Fibroblast of lung (primary cell): ENCODE results near the gene TREH. TPM values are rescaled to one million over a fixed set of nuclear protein-coding genes. Genes with fewer than 3 reads are reported as not detected.

Source experiments
- DNase-seq, 2 donors: peaks; one replicate each; pipeline versions ENCODE4 v3.0.0 to v3.0.0-alpha.2; 2010; ENCODE audit warnings: low read depth in 2 of 2
- H2AFZ ChIP-seq: 2 replicates; pipeline ENCODE4 v1.5.1; 2012; ENCODE audit warnings: low read length, control low read depth, inconsistent platforms
- H3K27ac ChIP-seq: 2 replicates; pipeline ENCODE4 v1.5.1; 2011; ENCODE audit warnings: low read length, control low read depth; ENCODE audit not compliant: insufficient read depth
- H3K27me3 ChIP-seq: 2 replicates; pipeline ENCODE4 v1.5.1; 2011; ENCODE audit warnings: mild to moderate bottlenecking, low read length; ENCODE audit not compliant: control insufficient read depth, insufficient read depth
- H3K36me3 ChIP-seq: 2 replicates; pipeline ENCODE4 v1.5.1; 2011; ENCODE audit warnings: low read length; ENCODE audit not compliant: control insufficient read depth, insufficient read depth
- H3K4me1 ChIP-seq: 2 replicates; pipeline ENCODE4 v1.5.1; 2011; ENCODE audit warnings: low read length; ENCODE audit not compliant: control insufficient read depth, insufficient read depth; ENCODE audit errors: extremely low read depth
- H3K4me2 ChIP-seq: 2 replicates; pipeline ENCODE4 v1.5.1; 2011; ENCODE audit warnings: low read length, control low read depth; ENCODE audit not compliant: insufficient read depth; ENCODE audit errors: extremely low read depth
- H3K4me3 ChIP-seq, 4 experiments: fragments of 200-600 bp in 1 of 4; sonication (generic) in 1 of 4; replicated peaks in 1 of 4; 2 replicates each; pipeline ENCODE4 v1.5.1; 2011 to 2016; ENCODE audit warnings: low read length in 4 of 4, low read depth in 3 of 4, mild to moderate bottlenecking in 3 of 4, control low read depth in 2 of 4, inconsistent platforms in 1 of 4, mixed read lengths in 1 of 4; ENCODE audit not compliant: insufficient read depth in 1 of 4; ENCODE audit errors: control extremely low read depth in 1 of 4
- H3K79me2 ChIP-seq: 2 replicates; pipeline ENCODE4 v1.5.1; 2012; ENCODE audit warnings: mild to moderate bottlenecking, low read length, inconsistent platforms; ENCODE audit not compliant: control insufficient read depth, insufficient read depth
- H3K9ac ChIP-seq: 2 replicates; pipeline ENCODE4 v1.5.1; 2011; ENCODE audit warnings: mild to moderate bottlenecking, low read length, control low read depth; ENCODE audit not compliant: insufficient read depth
- H3K9me3 ChIP-seq: 2 replicates; pipeline ENCODE4 v1.5.1; 2012; ENCODE audit warnings: low read depth, low read length; ENCODE audit not compliant: control insufficient read depth, insufficient read depth
- H4K20me1 ChIP-seq: 2 replicates; pipeline ENCODE4 v1.5.1; 2011; ENCODE audit warnings: low read length; ENCODE audit not compliant: control insufficient read depth, insufficient read depth; ENCODE audit errors: extremely low read depth
- CTCF ChIP-seq, 2 donors: IDR thresholded peaks in 1 of 2; conservative IDR thresholded peaks in 1 of 2; 1 replicate in 1 of 2; 2 replicates in 1 of 2; pipeline ENCODE4 v1.5.1; 2011 to 2012; ENCODE audit warnings: low read length in 2 of 2, control low read depth in 1 of 2, inconsistent platforms in 1 of 2, low read depth in 1 of 2, mild to moderate bottlenecking in 1 of 2
- EZH2 ChIP-seq: IDR thresholded peaks from 2 replicates; pipeline ENCODE4 v1.5.1; 2012; ENCODE audit warnings: low read length, control low read depth, mild to moderate bottlenecking; ENCODE audit errors: missing control alignments
- polyA plus RNA-seq, 2 donors: library from polyadenylated mRNA; depleted of rRNA in 1 of 2; stranded (reverse) in 1 of 2; unstranded in 1 of 2; fragments of >200 nt; gene quantifications; 2 replicates each; pipeline ENCODE4 v1.2.1, GENCODE V29; 2011 to 2012; ENCODE audit warnings: missing spikeins in 1 of 2
- total RNA-seq: library from RNA; depleted of rRNA; stranded (reverse); fragments of >200 nt; gene quantifications from 2 replicates; pipeline ENCODE4 v1.2.1, GENCODE V29; 2014

The TREH gene
- total and polyA plus RNA-seq, 2 donors (not counting 1 experiment from before 2014, with no cell fraction given), result not detected

GRCh38 chr11:118650366-118650765 lies 29.1 kb downstream of the TREH start:
- Histone ChIP-seq H3K27ac (no peak overlapping the region), H3K36me3 (peaks cover 26% of the 10 kb centered on the region), H3K9me3 (no peaks in the 10 kb centered on the region), H3K4me1 (no peaks in the 10 kb centered on the region), H3K4me2 (no peak overlapping the region), H2AFZ (no peak overlapping the region), H3K9ac (no peak overlapping the region), H4K20me1 (no peaks in the 10 kb centered on the region), H3K79me2 (no peaks in the 10 kb centered on the region), H3K27me3 (no peaks in the 10 kb centered on the region), H3K4me3 (no peak overlapping the region)
- no peak for DNase-seq
- TF ChIP-seq EZH2 (no peak), CTCF (conservative IDR thresholded peaks at IDR 0.05 in 1 of 2, IDR thresholded peaks at IDR 0.05 in 1 of 2; ENCODE audit: low read depth in 1 of 2, low read length in 2 of 2) (no peak)

- Histone ChIP-seq H2AFZ (no peak overlapping the region), H3K36me3 (peaks cover 30% of the 10 kb centered on the region), H3K9me3 (no peaks in the 10 kb centered on the region), H3K9ac (no peak overlapping the region), H4K20me1 (no peaks in the 10 kb centered on the region), H3K79me2 (no peaks in the 10 kb centered on the region), H3K27ac (no peak overlapping the region), H3K4me2 (no peak overlapping the region), H3K4me3 (no peak overlapping the region), H3K4me1 (no peaks in the 10 kb centered on the region), H3K27me3 (no peaks in the 10 kb centered on the region)
- TF ChIP-seq CTCF (conservative IDR thresholded peaks at IDR 0.05 in 1 of 2, IDR thresholded peaks at IDR 0.05 in 1 of 2; ENCODE audit: low read depth in 1 of 2, low read length in 2 of 2) (no peak), EZH2 (no peak)
- no peak for DNase-seq
Measured at GRCh38 chr11:118649941-118650340, 29.5 kb downstream of the TREH start.

GRCh38 chr11:118648291-118648690 lies 31.2 kb downstream of the TREH start:
- H3K27me3 ChIP-seq, result no peaks in the 10 kb centered on the region
- H3K79me2 ChIP-seq, result no peaks in the 10 kb centered on the region
- peaks cover 40% of the 10 kb centered on the region for H3K36me3 ChIP-seq
- H3K4me2 ChIP-seq, result no peak overlapping the region
- no peak overlapping the region for H2AFZ ChIP-seq
- TF ChIP-seq EZH2 (no peak), CTCF (conservative IDR thresholded peaks at IDR 0.05 in 1 of 2, IDR thresholded peaks at IDR 0.05 in 1 of 2; ENCODE audit: low read depth in 1 of 2, low read length in 2 of 2) (no peak)
- no peak overlapping the region for H3K27ac ChIP-seq
- H4K20me1 ChIP-seq, result no peaks in the 10 kb centered on the region
- H3K4me3 ChIP-seq, result no peak overlapping the region
- no peak for DNase-seq
- H3K9me3 ChIP-seq, result no peaks in the 10 kb centered on the region
- no peaks in the 10 kb centered on the region for H3K4me1 ChIP-seq
- no peak overlapping the region for H3K9ac ChIP-seq
